HCT116 (cell line): ENCODE results near the gene ELL3. TPM values are rescaled to one million over a fixed set of nuclear protein-coding genes. Genes with fewer than 3 reads are reported as not detected.

Experiments used
- ATAC-seq: fragments of 200-7000 bp; cut with Tn5 transposase; 2 replicates; pipeline ENCODE4 v1.9.1; 2020; ENCODE audit warnings: mild to moderate bottlenecking, moderate library complexity
- BruUV-seq: library from RNA; stranded (reverse); fragments of 400-500 nt; replicated peaks from 2 replicates; lab custom pipeline; 2021; lab: Mats Ljungman, UMichigan
- CTCF ChIA-PET: fragments of 300-600 bp; sonication (Branson Sonifier 250); formaldehyde crosslinking; loops from one replicate; lab custom pipeline; 2021; ENCODE audit warnings: antibody characterized with exemption; lab: Charles Lee
- POLR2A ChIA-PET: fragments of 300-600, 350-600 bp; sonication (Branson Sonifier 250); formaldehyde crosslinking; loops from one replicate; lab custom pipeline; 2021; ENCODE audit warnings: antibody characterized with exemption; lab: Charles Lee
- RAD21 ChIA-PET, 2 experiments: fragments of 300-600 bp; sonication (Branson Sonifier 250); formaldehyde crosslinking; loops; one replicate each; lab custom pipeline; 2023; ENCODE audit warnings: low total read pairs in 2 of 2; ENCODE audit not compliant: uncharacterized antibody in 2 of 2, unreplicated experiment in 2 of 2, low non-redundant PET in 1 of 2; lab: Charles Lee
- DNase-seq: peaks from one replicate; pipeline ENCODE4 v3.0.0-alpha.2; 2010; ENCODE audit warnings: low read depth, low spot score
- H2AFZ ChIP-seq: fragments of 200-600 bp; shearing (Covaris generic), sonication (generic); 2 replicates; pipeline ENCODE4 v1.6.1; 2017; ENCODE audit warnings: low read depth, mixed run types, mixed read lengths, antibody characterized with exemption, low read length; ENCODE audit not compliant: poor library complexity, severe bottlenecking
- H3K27ac ChIP-seq: 2 replicates; pipeline ENCODE4 v1.5.1; 2012; ENCODE audit warnings: low read depth, low read length
- H3K27me3 ChIP-seq: fragments of 200-600 bp; sonication (generic); 2 replicates; pipeline ENCODE4 v1.6.1; 2016; ENCODE audit warnings: mixed run types, low read length, mixed read lengths; ENCODE audit not compliant: insufficient read depth
- H3K36me3 ChIP-seq, 2 experiments: fragments of 200-500 bp in 1 of 2; fragments of 200-600 bp in 1 of 2; sonication (Bioruptor generic) in 1 of 2; sonication (generic) in 1 of 2; 2 replicates each; pipeline versions ENCODE4 v1.5.1 to v1.6.1; 2014 to 2016; ENCODE audit warnings: low read length in 2 of 2, inconsistent platforms in 1 of 2, mixed read lengths in 1 of 2, mixed run types in 1 of 2; ENCODE audit not compliant: insufficient read depth in 2 of 2, control insufficient read depth in 1 of 2
- H3K4me1 ChIP-seq, 2 experiments: fragments of 200-600 bp in 1 of 2; sonication (generic) in 1 of 2; 2 replicates each; pipeline versions ENCODE4 v1.5.1 to v1.6.1; 2012 to 2017; ENCODE audit warnings: low read length in 2 of 2, inconsistent platforms in 1 of 2, mild to moderate bottlenecking in 1 of 2, mixed read lengths in 1 of 2, mixed run types in 1 of 2, moderate library complexity in 1 of 2; ENCODE audit not compliant: insufficient read depth in 2 of 2, control insufficient read depth in 1 of 2
- H3K4me2 ChIP-seq: fragments of 200-600 bp; sonication (generic); 2 replicates; pipeline ENCODE4 v1.6.1; 2017; ENCODE audit warnings: mixed run types, low read length, mixed read lengths
- H3K4me3 ChIP-seq, 2 experiments: fragments of 200-600 bp in 1 of 2; sonication (generic) in 1 of 2; replicated peaks in 1 of 2; 2 replicates each; pipeline ENCODE4 v1.5.1; 2011 to 2016; ENCODE audit warnings: low read length in 2 of 2, control low read depth in 1 of 2, low read depth in 1 of 2, mild to moderate bottlenecking in 1 of 2, mixed read lengths in 1 of 2, mixed run types in 1 of 2
- H3K79me2 ChIP-seq: fragments of 200-600 bp; sonication (generic); 2 replicates; pipeline ENCODE4 v1.6.1; 2017; ENCODE audit warnings: mild to moderate bottlenecking, mixed run types, low read length, moderate library complexity, mixed read lengths; ENCODE audit not compliant: insufficient read depth
- H3K9ac ChIP-seq: fragments of 200-600 bp; sonication (generic); 2 replicates; pipeline ENCODE4 v1.6.1; 2016; ENCODE audit warnings: low read length, mixed read lengths
- H3K9me2 ChIP-seq: fragments of 200-600 bp; sonication (generic), shearing (Covaris generic); 2 replicates; pipeline ENCODE4 v1.6.1; 2017; ENCODE audit warnings: mixed run types, mild to moderate bottlenecking, moderate library complexity; ENCODE audit not compliant: insufficient read depth
- H3K9me3 ChIP-seq, 2 experiments: fragments of 200-500 bp in 1 of 2; fragments of 200-600 bp in 1 of 2; sonication (Bioruptor generic) in 1 of 2; sonication (generic) in 1 of 2; 2 replicates each; pipeline ENCODE4 v1.6.1; 2014 to 2017; ENCODE audit warnings: low read length in 2 of 2, mixed read lengths in 2 of 2, inconsistent platforms in 1 of 2, low read depth in 1 of 2, mild to moderate bottlenecking in 1 of 2, mixed run types in 1 of 2, moderate library complexity in 1 of 2; ENCODE audit not compliant: control insufficient read depth in 1 of 2, insufficient read depth in 1 of 2
- H4K20me1 ChIP-seq: fragments of 200-600 bp; sonication (generic), shearing (Covaris generic); 2 replicates; pipeline ENCODE4 v1.6.1; 2017; ENCODE audit warnings: mixed run types, mild to moderate bottlenecking, moderate library complexity; ENCODE audit not compliant: insufficient read depth
- ATF3 ChIP-seq: IDR thresholded peaks from 2 replicates; pipeline ENCODE4 v1.6.1; 2012
- CBX3 ChIP-seq: IDR thresholded peaks from 2 replicates; pipeline ENCODE4 v1.6.1; 2012; ENCODE audit warnings: low read depth
- CEBPB ChIP-seq: IDR thresholded peaks from 2 replicates; pipeline ENCODE4 v1.6.1; 2012; ENCODE audit warnings: low read depth
- CTCF ChIP-seq, 3 experiments: fragments of 200-600 bp in 1 of 3; sonication (generic) in 1 of 3; IDR thresholded peaks in 2 of 3; conservative IDR thresholded peaks in 1 of 3; 2 replicates each; pipeline ENCODE4 v1.5.1; 2012 to 2017; ENCODE audit warnings: low read depth in 2 of 3, low read length in 2 of 3, antibody characterized with exemption in 1 of 3, borderline replicate concordance in 1 of 3, control low read depth in 1 of 3, mild to moderate bottlenecking in 1 of 3, mixed read lengths in 1 of 3, mixed run types in 1 of 3, moderate library complexity in 1 of 3; ENCODE audit not compliant: insufficient read depth in 1 of 3
- EGR1 ChIP-seq: IDR thresholded peaks from 2 replicates; pipeline ENCODE4 v1.6.1; 2012; ENCODE audit warnings: low read depth
- FOSL1 ChIP-seq: IDR thresholded peaks from 2 replicates; pipeline ENCODE4 v1.6.1; 2012; ENCODE audit warnings: low read depth
- JUND ChIP-seq: IDR thresholded peaks from 2 replicates; pipeline ENCODE4 v1.6.1; 2012
- MAX ChIP-seq: IDR thresholded peaks from 2 replicates; pipeline ENCODE4 v1.6.1; 2012
- POLR2AphosphoS5 ChIP-seq: IDR thresholded peaks from 2 replicates; pipeline ENCODE4 v1.6.1; 2011; ENCODE audit warnings: mild to moderate bottlenecking, low read depth, low read length, moderate library complexity
- SIN3A ChIP-seq: IDR thresholded peaks from 2 replicates; pipeline ENCODE4 v1.6.1; 2012; ENCODE audit warnings: low read depth
- SP1 ChIP-seq: IDR thresholded peaks from 2 replicates; pipeline ENCODE4 v1.6.1; 2012; ENCODE audit warnings: low read depth
- SRF ChIP-seq: IDR thresholded peaks from 2 replicates; pipeline ENCODE4 v1.6.1; 2012; ENCODE audit warnings: low read depth
- TCF7L2 ChIP-seq: IDR thresholded peaks from 2 replicates; pipeline ENCODE4 v1.7.0; 2011; ENCODE audit warnings: borderline replicate concordance, inconsistent platforms; ENCODE audit not compliant: insufficient read depth, insufficient read length; ENCODE audit errors: extremely low read depth
- ZFX ChIP-seq: fragments of 450-650 bp; IDR thresholded peaks from 2 replicates; pipeline ENCODE4 v1.6.1; 2017
- intact Hi-C: fragments of 100-400 bp; cut with micrococcal nuclease; formaldehyde crosslinking; loops from 2 replicates; pipeline ENCODE4 v1.10.0; 2022
- total RNA-seq: library from RNA; stranded (reverse); gene quantifications from one replicate; pipeline ENCODE4 v1.2.1, GENCODE V29; 2021; ENCODE audit not compliant: unreplicated experiment

The ELL3 gene
- total RNA-seq, 1 experiment from 2014 or later = 16.2 TPM

- Histone ChIP-seq H3K4me3 (no peak overlapping the region), H3K27ac (peak overlapping the region; percentile 76), H3K4me1 (peaks cover 6 to 23% of the 10 kb centered on the region in 2 experiments; a peak in 3 of 4 replicates), H3K9me2 (no peaks in the 10 kb centered on the region), H3K4me2 (no peak overlapping the region), H2AFZ (no peak overlapping the region), H3K9me3 (no peaks in the 10 kb centered on the region), H3K36me3 (peaks cover 31 to 36% of the 10 kb centered on the region in 2 experiments), H4K20me1 (no peaks in the 10 kb centered on the region), H3K79me2 (peaks cover 33% of the 10 kb centered on the region), H3K27me3 (no peaks in the 10 kb centered on the region), H3K9ac (no peak overlapping the region)
- no peak for DNase-seq
- BruUV-seq = no TSS peak
- CTCF ChIA-PET = no interaction called here
- no peak for ATAC-seq
- RAD21 ChIA-PET = no interaction called here
- intact Hi-C loops = no loop called here
- POLR2A ChIA-PET = no interaction called here
- TF ChIP-seq CEBPB (no peak), CTCF (IDR thresholded peaks at IDR 0.05 in 2 of 3, conservative IDR thresholded peaks at IDR 0.05 in 1 of 3; ENCODE audit: borderline replicate concordance in 1 of 3, insufficient read depth in 1 of 3, low read depth in 2 of 3, low read length in 2 of 3) (0 out of 6 replicates have a peak, but pooled peaks of 1 of the 3 experiments have one; percentile 4), JUND (no peak), MAX (no peak)
Measured at GRCh38 chr15:43799209-43799944, 22.6 kb upstream of the ELL3 start.

- Histone ChIP-seq H4K20me1 (no peaks in the 10 kb centered on the region), H3K4me3 (no peak overlapping the region), H3K36me3 (peaks cover 32 to 42% of the 10 kb centered on the region in 2 experiments), H2AFZ (no peak overlapping the region), H3K9me2 (no peaks in the 10 kb centered on the region), H3K4me2 (no peak overlapping the region), H3K9ac (no peak overlapping the region), H3K27me3 (no peaks in the 10 kb centered on the region), H3K9me3 (no peaks in the 10 kb centered on the region), H3K79me2 (peaks cover 49% of the 10 kb centered on the region), H3K27ac (no peak overlapping the region), H3K4me1 (peaks cover 14 to 32% of the 10 kb centered on the region in 2 experiments)
- DNase-seq = no peak
- ChIA-PET RAD21 (no interaction called here), CTCF (interaction anchor here (1.7 kb wide), 1 partner anchor 20 kb away, joined by 12 read pairs; the partner anchor contains the start of gene ELL3), POLR2A (interaction anchor here (1.3 kb wide), 1 partner anchor 20 kb away, joined by 3 read pairs; the partner anchor contains the start of gene ELL3)
- ATAC-seq = no peak
- BruUV-seq = no TSS peak
- intact Hi-C loops = no loop called here
- TF ChIP-seq MAX (no peak), POLR2AphosphoS5 (no peak; the same call in none of the 2 replicates), EGR1 (no peak), ZFX (no peak), SRF (no peak), SIN3A (no peak), TCF7L2 (no peak), CBX3 (no peak), SP1 (no peak), FOSL1 (no peak), ATF3 (no peak)
Measured at GRCh38 chr15:43796566-43796965, 19.8 kb upstream of the ELL3 start.
